A549 (cell line): ENCODE results near the gene NBEAL1. TPM values are rescaled to one million over a fixed set of nuclear protein-coding genes. Genes with fewer than 3 reads are reported as not detected.

Source experiments
- ATAC-seq, 2 experiments: fragments of 200-7000 bp in 1 of 2; fragments of >200 bp in 1 of 2; cut with Nextera tagmentation in 1 of 2; cut with Tn5 transposase in 1 of 2; 3 replicates each; pipeline versions ENCODE4 v1.8.0 to v1.9.1; 2018 to 2020; ENCODE audit warnings: mild to moderate bottlenecking in 1 of 2, moderate library complexity in 1 of 2
- CTCF ChIA-PET: fragments of 300-600 bp; sonication (Branson Sonifier 250); formaldehyde crosslinking; extraction: SDS; loops from one replicate; lab custom pipeline; 2021; ENCODE audit warnings: antibody characterized with exemption, inconsistent platforms; lab: Yijun Ruan, JAX
- POLR2A ChIA-PET: fragments of 350-600 bp; formaldehyde crosslinking; extraction: SDS; loops from one replicate; lab custom pipeline; 2021; ENCODE audit warnings: antibody characterized with exemption, inconsistent platforms; lab: Yijun Ruan, JAX
- DNase-seq, 2 experiments: peaks; one replicate each; pipeline versions ENCODE4 v3.0.0 to v3.0.0-alpha.2; 2011 to 2016; ENCODE audit warnings: low read depth in 1 of 2, low spot score in 1 of 2
- FAIRE-seq: peaks from 2 replicates; lab custom pipeline; 2011; peaks lifted over from hg19 to GRCh38; lab: Jason Lieb, UNC
- H3K27ac ChIP-seq, 2 experiments: fragments of >200 bp; sonication (Bioruptor Twin); formaldehyde crosslinking; 3 replicates each; pipeline ENCODE4 v1.5.1; 2016 to 2017
- H3K4me1 ChIP-seq: fragments of >200 bp; sonication (Bioruptor Twin); formaldehyde crosslinking; 3 replicates; pipeline ENCODE4 v1.6.1; 2016
- H3K4me2 ChIP-seq: fragments of >200 bp; sonication (Bioruptor Twin); formaldehyde crosslinking; 3 replicates; pipeline ENCODE4 v1.6.1; 2016
- H3K4me3 ChIP-seq: fragments of >200 bp; sonication (Bioruptor Twin); formaldehyde crosslinking; 3 replicates; pipeline ENCODE4 v1.5.1; 2016
- H3K9me3 ChIP-seq: fragments of >200 bp; sonication (Bioruptor Twin); formaldehyde crosslinking; 3 replicates; pipeline ENCODE4 v1.6.1; 2016
- ATOH8 ChIP-seq: fragments of 250-450 bp; sonication (Bioruptor Pico); IDR thresholded peaks from 2 replicates; pipeline ENCODE4 v1.5.0; 2020; ENCODE audit warnings: low read depth, mild to moderate bottlenecking, moderate library complexity
- BCL3 ChIP-seq: fragments of >200 bp; sonication (Bioruptor Twin); formaldehyde crosslinking; IDR thresholded peaks from 3 replicates; pipeline ENCODE4 v1.6.1; 2016
- E2F6 ChIP-seq: IDR thresholded peaks from 2 replicates; pipeline ENCODE4 v1.6.1; 2012; ENCODE audit warnings: low read depth, borderline replicate concordance
- ELK1 ChIP-seq: fragments of 150-350 bp; IDR thresholded peaks from 2 replicates; pipeline ENCODE4 v1.6.1; 2014; ENCODE audit warnings: low read depth, mild to moderate bottlenecking, low read length
- FOSL2 ChIP-seq, 2 experiments: fragments of 450-650 bp in 1 of 2; fragments of >200 bp in 1 of 2; sonication (Bioruptor Twin) in 1 of 2; formaldehyde crosslinking; IDR thresholded peaks; 2 replicates each; pipeline versions ENCODE4 v1.5.0 to v1.6.1; 2016 to 2020; ENCODE audit warnings: mild to moderate bottlenecking in 1 of 2, moderate library complexity in 1 of 2
- HDAC2 ChIP-seq: fragments of 200-600 bp; sonication (generic); IDR thresholded peaks from 2 replicates; pipeline ENCODE4 v1.6.1; 2016
- HES2 ChIP-seq: fragments of >200 bp; sonication (Bioruptor Twin); formaldehyde crosslinking; IDR thresholded peaks from 2 replicates; pipeline ENCODE4 v1.6.1; 2016
- HEYL ChIP-seq: fragments of 250-450 bp; sonication (Bioruptor Pico); IDR thresholded peaks from 2 replicates; pipeline ENCODE4 v1.8.0; 2021; ENCODE audit warnings: mild to moderate bottlenecking, moderate library complexity
- HOXB13 ChIP-seq: fragments of 250-450 bp; sonication (Bioruptor Pico); IDR thresholded peaks from 2 replicates; pipeline ENCODE4 v1.5.0; 2020; ENCODE audit warnings: low read depth, mild to moderate bottlenecking, moderate library complexity
- HOXB5 ChIP-seq: fragments of 250-450 bp; sonication (Bioruptor Pico); IDR thresholded peaks from 2 replicates; pipeline ENCODE4 v1.5.0; 2020; ENCODE audit warnings: mild to moderate bottlenecking, moderate library complexity
- JUN ChIP-seq, 2 experiments: fragments of >200 bp; sonication (Bioruptor Twin); formaldehyde crosslinking; IDR thresholded peaks; 2 replicates in 1 of 2; 3 replicates in 1 of 2; pipeline ENCODE4 v1.6.1; 2016 to 2017
- JUNB ChIP-seq: fragments of >200 bp; sonication (Bioruptor Twin); formaldehyde crosslinking; IDR thresholded peaks from 2 replicates; pipeline ENCODE4 v1.6.1; 2016
- MAFK ChIP-seq: fragments of 450-650 bp; IDR thresholded peaks from 2 replicates; pipeline ENCODE4 v1.6.1; 2014; ENCODE audit not compliant: partially characterized antibody
- MAX ChIP-seq: IDR thresholded peaks from 2 replicates; pipeline ENCODE4 v1.6.1; 2012
- MYC ChIP-seq: IDR thresholded peaks from 2 replicates; pipeline ENCODE4 v1.6.1; 2012; ENCODE audit warnings: mild to moderate bottlenecking, inconsistent platforms, low read length, improper control_type of control experiment, borderline replicate concordance
- NFE2L2 ChIP-seq: fragments of 150-350 bp; conservative IDR thresholded peaks from 2 replicates; pipeline ENCODE4 v1.6.1; 2014; ENCODE audit warnings: low read length
- PHF8 ChIP-seq: fragments of 200-600 bp; sonication (generic); IDR thresholded peaks from 2 replicates; pipeline ENCODE4 v1.6.1; 2016; ENCODE audit warnings: low read depth, mild to moderate bottlenecking, antibody characterized with exemption, moderate library complexity, borderline replicate concordance
- POLR2A ChIP-seq: IDR thresholded peaks from 2 replicates; pipeline ENCODE4 v1.6.1; 2012; ENCODE audit warnings: mild to moderate bottlenecking, low read length
- RAD21 ChIP-seq, 2 experiments: fragments of >200 bp in 1 of 2; sonication (Bioruptor Twin) in 1 of 2; formaldehyde crosslinking in 1 of 2; IDR thresholded peaks in 1 of 2; conservative IDR thresholded peaks in 1 of 2; 2 replicates in 1 of 2; 3 replicates in 1 of 2; pipeline ENCODE4 v1.6.1; 2012 to 2018; ENCODE audit warnings: inconsistent platforms in 1 of 2
- RCOR1 ChIP-seq: fragments of 150-350 bp; IDR thresholded peaks from 2 replicates; pipeline ENCODE4 v1.6.1; 2014; ENCODE audit warnings: antibody characterized with exemption, low read length, low read depth
- RNF2 ChIP-seq: fragments of 200-600 bp; sonication (generic); IDR thresholded peaks from 2 replicates; pipeline ENCODE4 v1.6.1; 2016; ENCODE audit warnings: low read depth, mild to moderate bottlenecking, antibody characterized with exemption, moderate library complexity, borderline replicate concordance
- USF2 ChIP-seq: fragments of 450-650 bp; IDR thresholded peaks from 2 replicates; pipeline ENCODE4 v1.6.1; 2014; ENCODE audit warnings: antibody characterized with exemption
- ZSCAN20 ChIP-seq: fragments of 250-450 bp; sonication (Bioruptor Pico); IDR thresholded peaks from 2 replicates; pipeline ENCODE4 v1.8.0; 2022; ENCODE audit warnings: mild to moderate bottlenecking, moderate library complexity
- WGBS: methylation state at CpG from one replicate; pipeline ENCODE4 v1.1.6; 2017; ENCODE audit errors: missing lambda C conversion rate; 5-methylcytosine and 5-hydroxymethylcytosine counted together
- polyA minus RNA-seq: library from RNA; depleted of rRNA, polyadenylated mRNA; stranded (reverse); fragments of >200 nt; gene quantifications from 2 replicates; pipeline ENCODE4 v1.2.3, GENCODE V29; 2011; rRNA and poly(A)+ RNA removed
- polyA plus RNA-seq, 4 experiments: library from polyadenylated mRNA; depleted of rRNA in 3 of 4; stranded (reverse); fragments of >200 nt; fragmentation: RNase III in 1 of 4; extraction: RNeasy Plus Mini Kit Qiagen cat#74134 plus additional on column Dnase treatment in 1 of 4; gene quantifications; 2 replicates in 3 of 4; 3 replicates in 1 of 4; pipeline ENCODE4 v1.2.3, GENCODE V29; 2011 to 2017

The NBEAL1 gene
- polyA plus RNA-seq (2011; rRNA removed): 11.4 and 11.9 TPM in 2 replicates
- polyA plus RNA-seq (2012; cell fraction: cytosol; rRNA removed): 2.4 and 2.6 TPM in 2 replicates
- 1.7 and 2.3 TPM in 2 replicates for polyA plus RNA-seq (2012; cell fraction: nucleus; rRNA removed)
- 3.8 to 5.4 TPM (median 4.2 TPM) in 3 replicates for polyA plus RNA-seq (2017; fragmentation: RNase III; extraction: RNeasy Plus Mini Kit Qiagen cat#74134 plus additional on column Dnase treatment)
- 22.6 and 27.8 TPM in 2 replicates for polyA minus RNA-seq

GRCh38 chr2:203014456-203015199 lies at the start of gene NBEAL1:
Gene NBEAL1 (plus strand): TSS chr2:203014875. CDS start chr2:203016385, 1,510 bp downstream.
- CTCF ChIA-PET: no interaction called here
- Histone ChIP-seq H3K9me3 (no peaks in the 10 kb centered on the region), H3K27ac (peak within 1 kb of the TSS; percentile 86 to 94), H3K4me1 (peaks cover 42% of the 10 kb centered on the region), H3K4me3 (peak within 1 kb of the TSS; percentile 75), H3K4me2 (peak within 1 kb of the TSS; percentile 79)
- peak; percentile 86 to 99 for DNase-seq
- POLR2A ChIA-PET: interaction anchor here (1.0 to 1.1 kb wide), 2 partner anchors 103 to 225 kb away, joined by 3 to 7 read pairs; partner anchors contain the start of gene WDR12
- TF ChIP-seq MAX (peak; percentile 37; the same call in 1 of the 2 replicates), ELK1 (no peak), JUN (IDR thresholded peaks at IDR 0.05) (peak; percentile 34 to 47; a peak in 3 of 5 replicates), POLR2A (peak; percentile 56), RCOR1 (no peak), E2F6 (peak; percentile 26; the same call in 1 of the 2 replicates), RAD21 (conservative IDR thresholded peaks at IDR 0.05 in 1 of 2, IDR thresholded peaks at IDR 0.05 in 1 of 2) (0 out of 5 replicates have a peak, but pooled peaks of 1 of the 2 experiments have one; percentile 2), MAFK (peak; percentile 97), PHF8 (peak; percentile 87), BCL3 (peak; percentile 40; the same call in 1 of the 3 replicates), ZSCAN20 (no peak), MYC (0 out of 2 replicates have a peak, but pooled peaks have one; percentile 24), HDAC2 (no peak), HEYL (CRISPR knock-in tag) (no peak), FOSL2 (IDR thresholded peaks at IDR 0.05) (0 out of 2 replicates have a peak, but pooled peaks have one; percentile 38), FOSL2 (CRISPR knock-in tag; IDR thresholded peaks at IDR 0.05) (peak; percentile 96), RNF2 (no peak)
- peak; percentile 94 for ATAC-seq
- peak; percentile 88 for FAIRE-seq
- 3% methylated on average over 19 of the region's 59 CpGs for WGBS

- ATAC-seq (peak; percentile 78 to 92; a peak in 5 of 6 replicates), DNase-seq (peak; percentile 43 to 84), FAIRE-seq (peak; percentile 81)
- Histone ChIP-seq H3K4me2 (peak overlapping the region; percentile 57), H3K27ac (peak overlapping the region; percentile 86 to 90), H3K4me1 (peaks cover 23% of the 10 kb centered on the region), H3K4me3 (no peak overlapping the region), H3K9me3 (no peaks in the 10 kb centered on the region)
- WGBS: 23% methylated on average over 5 of the region's 5 CpGs
- ChIA-PET POLR2A (no interaction called here), CTCF (no interaction called here)
- TF ChIP-seq HOXB13 (CRISPR knock-in tag): 0 out of 2 replicates have a peak, but pooled peaks have one; percentile 35
- 0 out of 2 replicates have a peak, but pooled peaks have one; percentile 15 for TF ChIP-seq HOXB5 (CRISPR knock-in tag)
- TF ChIP-seq JUNB: no peak
- peak; percentile 98 for TF ChIP-seq MAFK
- TF ChIP-seq NFE2L2: peak; percentile 94
- TF ChIP-seq USF2: peak; percentile 66
- no peak for TF ChIP-seq FOSL2 (IDR thresholded peaks at IDR 0.05)
- TF ChIP-seq FOSL2 (CRISPR knock-in tag; IDR thresholded peaks at IDR 0.05): peak; percentile 76
- TF ChIP-seq ATOH8: peak; percentile 74; the same call in 1 of the 2 replicates
- no peak for TF ChIP-seq ELK1
- peak; percentile 82 for TF ChIP-seq MAX
- no peak for TF ChIP-seq HES2
Measured at GRCh38 chr2:202965810-202966460, 48.7 kb upstream of the NBEAL1 start.
